ENCODE measurements around the gene FAM20C.

- TF ChIP-seq CTCF (conservative IDR thresholded peaks at IDR 0.05; ENCODE audit: low read depth, low read length) (no peak), EZH2 (IDR thresholded peaks at IDR 0.05; ENCODE audit: borderline replicate concordance, low read depth, low read length, poor library complexity, severe bottlenecking) (no peak)
These were observed 17.0 kb downstream of the FAM20C start for GRCh38 chr7:209416-209815.

Data from A673 (cell line).